ENCODE data around the gene LRRC8D.
"Not testable (repeated sequence)": the region's sequence is repeated elsewhere in the genome, so short reads cannot be mapped to it uniquely, and the experiment has no call there.

Gene LRRC8D

DNA sequence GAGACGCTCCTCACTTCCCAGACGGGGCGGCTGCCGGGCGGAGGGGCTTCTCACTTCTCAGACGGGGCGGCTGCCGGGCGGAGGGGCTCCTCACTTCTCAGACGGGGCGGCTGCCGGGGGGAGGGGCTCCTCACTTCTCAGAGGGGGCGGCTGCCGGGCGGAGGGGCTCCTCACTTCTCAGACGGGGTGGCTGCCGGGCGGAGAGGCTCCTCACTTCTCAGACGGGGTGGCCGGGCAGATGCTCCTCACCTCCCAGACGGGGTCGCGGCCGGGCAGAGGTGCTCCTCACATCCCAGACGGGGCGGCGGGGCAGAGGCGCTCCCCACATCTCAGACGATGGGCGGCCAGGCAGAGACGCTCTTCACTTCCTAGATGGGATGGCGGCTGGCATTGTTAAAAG, 23.0 kb upstream of the LRRC8D start:
- H3K36me3 Mint-ChIP-seq (ENCODE audit: insufficient read depth); H3K9me3 Mint-ChIP-seq; H3K27me3 Mint-ChIP-seq; H3K4me3 Mint-ChIP-seq; H3K27ac Mint-ChIP-seq; DNase-seq; ATAC-seq (replicated peaks); H3K4me1 Mint-ChIP-seq (ENCODE audit: low read depth in 2 of 2): not testable (repeated sequence)

DNA sequence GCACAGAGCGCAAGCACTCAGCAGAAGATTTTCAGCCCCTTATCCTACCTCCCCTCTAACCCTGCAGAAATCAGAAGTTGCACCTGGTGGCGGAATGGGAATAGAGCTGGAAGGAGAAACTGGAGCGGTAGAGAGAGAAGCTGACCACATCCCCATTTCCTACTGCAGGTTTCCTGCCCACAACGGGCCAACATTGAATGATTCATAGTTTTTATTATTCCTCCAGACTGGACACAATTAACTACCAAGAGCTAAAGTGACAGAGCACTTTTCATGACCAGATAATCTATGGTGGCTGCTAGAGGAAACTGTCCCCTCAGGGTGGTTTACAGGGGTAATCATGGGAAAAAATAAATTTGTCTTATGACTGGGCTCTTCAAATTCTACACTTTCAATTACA, 21.3 kb upstream of the LRRC8D start:
- H3K36me3 Mint-ChIP-seq (ENCODE audit: insufficient read depth), result no peaks in the 10 kb centered on the region
- DNase-seq (no peak), ATAC-seq (replicated peaks) (no peak)
- H3K4me3 Mint-ChIP-seq, result no peak overlapping the region
- H3K9me3 Mint-ChIP-seq, result no peaks in the 10 kb centered on the region
- no peaks in the 10 kb centered on the region for H3K27me3 Mint-ChIP-seq
- no peaks in the 10 kb centered on the region for H3K4me1 Mint-ChIP-seq (ENCODE audit: low read depth in 2 of 2)
- H3K27ac Mint-ChIP-seq, result no peak overlapping the region

DNA sequence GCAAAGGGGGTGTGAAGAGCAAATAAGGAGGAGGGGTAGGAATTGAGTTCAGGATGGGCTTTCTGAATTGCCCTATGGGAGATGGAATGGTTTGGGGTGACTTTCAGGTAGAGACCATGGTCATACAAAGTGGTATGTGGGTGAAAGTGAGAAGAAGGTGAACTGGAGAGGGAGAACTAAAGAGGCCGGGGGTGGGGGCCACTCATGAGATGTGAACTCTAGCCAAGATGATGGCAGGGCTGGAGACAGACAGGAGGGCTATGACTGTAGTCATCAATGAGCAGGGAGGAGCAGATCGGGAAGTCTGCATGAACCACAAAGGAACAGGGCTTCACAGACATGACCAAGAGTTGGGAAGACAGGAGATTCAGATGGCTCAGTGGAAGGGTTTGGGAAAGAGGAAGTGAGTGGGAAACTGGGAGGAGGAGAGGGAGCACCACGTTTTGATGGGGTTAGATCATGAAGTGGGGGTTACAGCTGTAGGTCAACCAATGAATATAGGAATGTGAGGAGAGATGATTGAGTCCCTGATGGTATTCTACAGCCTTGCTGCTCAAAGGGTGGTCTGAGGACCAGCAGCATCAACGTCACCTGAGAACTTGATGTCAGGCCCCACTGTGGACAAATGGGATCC, 20.7 kb upstream of the LRRC8D start:
- DNase-seq, result no peak
- ATAC-seq (replicated peaks), result no peak
- H3K4me3 Mint-ChIP-seq, result no peak overlapping the region
- H3K27ac Mint-ChIP-seq, result no peak overlapping the region
- H3K27me3 Mint-ChIP-seq, result no peaks in the 10 kb centered on the region
- H3K36me3 Mint-ChIP-seq (ENCODE audit: insufficient read depth), result no peaks in the 10 kb centered on the region
- H3K9me3 Mint-ChIP-seq, result no peaks in the 10 kb centered on the region
- H3K4me1 Mint-ChIP-seq (ENCODE audit: low read depth in 2 of 2), result no peaks in the 10 kb centered on the region

DNA sequence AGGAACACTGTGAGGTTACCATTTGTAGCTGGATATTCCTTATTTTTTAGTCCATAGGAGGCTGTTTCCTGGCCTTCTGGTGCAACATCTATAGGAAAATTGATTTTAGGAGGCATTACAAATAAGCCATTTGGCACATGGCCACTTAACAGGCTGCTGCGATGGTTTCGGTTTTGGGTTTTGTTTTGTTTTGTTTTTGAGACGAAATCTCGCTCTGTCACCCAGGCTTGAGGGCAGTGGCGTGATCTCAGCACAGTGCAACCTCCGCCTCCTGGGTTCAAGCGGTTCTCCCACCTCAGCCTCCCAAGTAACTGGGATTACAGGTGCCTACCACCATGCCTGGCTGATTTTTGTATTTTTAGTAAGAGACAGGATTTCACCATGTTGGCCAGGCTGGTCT, 20.1 kb upstream of the LRRC8D start:
- Mint-ChIP-seq H3K4me3 (no peak overlapping the region), H3K27ac (no peak overlapping the region), H3K27me3 (no peaks in the 10 kb centered on the region), H3K9me3 (no peaks in the 10 kb centered on the region), H3K36me3 (ENCODE audit: insufficient read depth) (no peaks in the 10 kb centered on the region), H3K4me1 (ENCODE audit: low read depth in 2 of 2) (no peaks in the 10 kb centered on the region)
- DNase-seq (no peak), ATAC-seq (replicated peaks) (no peak)

DNA sequence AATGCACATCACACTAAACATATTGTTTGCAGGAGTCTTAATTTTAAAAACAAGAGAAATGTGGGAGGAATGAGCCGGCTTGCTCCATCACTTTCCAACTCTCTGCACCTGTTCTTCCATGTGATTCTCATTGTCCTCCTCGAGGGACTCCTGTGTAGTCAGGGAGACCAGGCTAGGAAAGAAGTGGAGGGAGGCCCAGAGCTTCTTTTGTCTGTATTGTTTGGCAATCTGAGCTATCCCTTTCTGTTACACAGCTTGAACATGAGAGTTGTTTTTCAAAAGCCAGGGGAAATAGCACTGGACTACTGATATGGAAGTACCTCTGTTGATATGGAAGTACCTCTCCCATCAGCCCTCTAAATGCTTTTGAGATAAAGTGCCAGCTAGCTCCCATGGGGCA, 18.8 kb upstream of the LRRC8D start:
- no peak for DNase-seq
- H3K27me3 Mint-ChIP-seq, result no peaks in the 10 kb centered on the region
- no peaks in the 10 kb centered on the region for H3K9me3 Mint-ChIP-seq
- ATAC-seq (replicated peaks), result no peak
- H3K4me3 Mint-ChIP-seq, result no peak overlapping the region
- no peaks in the 10 kb centered on the region for H3K36me3 Mint-ChIP-seq (ENCODE audit: insufficient read depth)
- no peak overlapping the region for H3K27ac Mint-ChIP-seq
- H3K4me1 Mint-ChIP-seq (ENCODE audit: low read depth in 2 of 2), result no peaks in the 10 kb centered on the region

DNA sequence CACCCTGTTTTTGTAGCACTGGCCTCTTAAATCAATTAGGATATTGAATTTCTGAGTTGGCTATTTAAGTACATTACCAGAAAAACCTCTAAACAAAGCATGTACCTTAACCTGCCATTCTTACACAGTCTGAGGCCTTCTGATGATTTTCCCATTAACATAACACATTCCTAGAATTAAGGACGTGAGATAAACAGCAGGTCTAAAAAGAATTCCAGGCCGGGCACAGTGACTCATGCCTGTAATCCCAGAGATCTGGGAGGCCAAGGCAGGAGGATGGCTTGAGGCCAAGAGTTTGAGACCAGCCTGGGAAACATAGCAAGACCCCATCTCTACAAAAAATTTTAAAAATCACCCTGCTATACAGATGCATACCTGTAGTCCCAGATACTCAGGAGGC, 18.0 kb upstream of the LRRC8D start:
- DNase-seq (no peak), ATAC-seq (replicated peaks) (no peak)
- Mint-ChIP-seq H3K36me3 (ENCODE audit: insufficient read depth) (no peaks in the 10 kb centered on the region), H3K4me1 (ENCODE audit: low read depth in 2 of 2) (no peaks in the 10 kb centered on the region), H3K27me3 (no peaks in the 10 kb centered on the region), H3K9me3 (no peaks in the 10 kb centered on the region), H3K27ac (no peak overlapping the region), H3K4me3 (no peak overlapping the region)

DNA sequence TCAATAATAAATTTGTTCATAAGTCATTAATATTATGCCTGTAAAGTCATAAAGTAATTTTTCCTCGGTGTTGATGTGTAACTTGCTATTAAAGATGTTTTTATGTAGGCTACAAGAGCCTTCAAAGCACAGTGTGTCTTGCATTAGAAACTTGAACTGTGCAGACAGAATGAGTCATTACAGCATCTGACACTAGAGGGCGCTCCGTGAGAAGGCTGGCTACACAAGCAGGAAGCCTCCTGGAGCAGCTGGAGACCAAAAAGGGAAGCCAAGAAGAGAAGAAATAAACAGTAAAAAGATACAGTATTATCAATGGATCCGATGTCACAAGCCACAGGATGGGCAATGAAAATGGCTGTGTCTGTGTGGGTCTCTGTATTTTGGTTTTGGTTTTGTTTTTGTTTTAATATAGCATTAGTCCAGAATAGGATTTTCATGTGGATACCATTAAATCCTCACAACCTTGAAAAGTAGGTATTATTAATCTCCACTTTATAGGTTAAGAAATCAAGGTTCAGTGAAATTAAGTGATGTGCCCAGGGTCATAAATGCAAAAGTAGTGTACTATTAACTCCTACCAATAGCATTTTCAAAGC, 16.1 kb upstream of the LRRC8D start:
- Mint-ChIP-seq H3K4me3 (no peak overlapping the region), H3K36me3 (ENCODE audit: insufficient read depth) (no peaks in the 10 kb centered on the region), H3K27ac (no peak overlapping the region), H3K27me3 (peaks cover 6% of the 10 kb centered on the region in 2 donors), H3K9me3 (no peaks in the 10 kb centered on the region), H3K4me1 (ENCODE audit: low read depth in 2 of 2) (no peaks in the 10 kb centered on the region)
- DNase-seq (peak; percentile 82 to 85 (median 82)), ATAC-seq (replicated peaks) (peak; percentile 95)

DNA sequence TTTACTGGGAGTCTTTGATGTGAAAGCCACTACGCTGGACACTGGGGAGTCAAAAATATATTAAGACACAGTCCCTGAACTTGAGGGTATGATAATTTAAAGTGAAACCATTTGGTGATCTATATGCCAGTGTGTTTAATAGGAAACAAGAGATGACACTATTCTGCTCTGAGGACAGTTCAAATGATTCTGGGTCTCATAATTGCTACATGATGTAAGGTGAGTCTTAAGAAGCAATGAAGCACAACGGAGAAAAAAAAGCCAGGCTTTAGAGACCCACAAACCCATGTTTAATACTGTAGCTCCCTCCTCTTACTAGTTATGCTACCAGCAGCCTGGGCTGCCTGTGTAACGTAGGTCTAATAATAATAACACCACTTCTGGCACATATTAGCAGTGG, 14.2 kb upstream of the LRRC8D start:
- Mint-ChIP-seq H3K9me3 (no peaks in the 10 kb centered on the region), H3K4me1 (ENCODE audit: low read depth in 2 of 2) (no peaks in the 10 kb centered on the region), H3K36me3 (ENCODE audit: insufficient read depth) (no peaks in the 10 kb centered on the region), H3K4me3 (no peak overlapping the region), H3K27ac (no peak overlapping the region), H3K27me3 (peaks cover 13 to 14% of the 10 kb centered on the region in 2 donors)
- ATAC-seq (replicated peaks), result no peak
- DNase-seq, result no peak

DNA sequence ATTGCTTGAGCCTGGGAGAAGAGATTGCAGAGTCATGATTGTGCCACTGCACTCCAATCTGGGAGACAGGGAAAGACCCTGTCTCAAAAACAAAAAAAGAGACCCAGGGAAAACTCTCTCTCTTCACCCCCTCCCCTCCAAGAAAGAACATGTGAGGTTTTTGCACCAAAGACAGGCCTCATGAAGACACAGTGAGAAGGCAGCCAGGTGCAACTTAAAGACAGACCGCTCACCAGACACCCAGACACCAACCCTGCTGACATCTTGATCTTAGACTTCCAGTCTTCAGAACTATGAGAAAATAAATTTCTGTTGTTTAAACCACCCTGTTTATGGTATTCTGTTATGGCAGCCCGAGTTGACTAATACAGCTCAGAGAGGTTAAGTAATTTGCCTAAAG, 13.3 kb upstream of the LRRC8D start:
- Mint-ChIP-seq H3K9me3 (no peaks in the 10 kb centered on the region), H3K27me3 (peaks cover 22% of the 10 kb centered on the region in 2 donors), H3K4me3 (no peak overlapping the region), H3K4me1 (ENCODE audit: low read depth in 2 of 2) (no peaks in the 10 kb centered on the region), H3K36me3 (ENCODE audit: insufficient read depth) (no peaks in the 10 kb centered on the region), H3K27ac (no peak overlapping the region)
- no peak for ATAC-seq (replicated peaks)
- DNase-seq, result no peak

DNA sequence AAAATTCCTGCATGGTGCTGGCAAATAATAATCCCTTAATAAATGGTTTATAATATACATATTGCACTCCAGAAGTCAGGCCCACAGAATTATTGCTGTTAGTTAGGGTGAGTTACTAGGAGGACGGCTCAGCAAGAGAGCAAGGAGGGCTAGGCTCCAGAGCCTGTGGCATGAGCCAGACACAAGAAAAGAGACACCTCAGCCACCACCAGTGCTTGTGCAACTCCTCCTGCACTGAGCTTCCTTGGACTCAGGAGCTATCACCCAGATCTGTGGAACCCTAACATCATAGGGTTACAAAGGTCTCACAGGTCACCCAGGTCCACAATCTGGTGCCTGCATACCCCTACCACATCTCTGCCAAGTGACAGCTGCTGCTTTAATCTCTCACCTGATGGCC, 12.8 kb upstream of the LRRC8D start:
- no peak for DNase-seq
- no peaks in the 10 kb centered on the region for H3K36me3 Mint-ChIP-seq (ENCODE audit: insufficient read depth)
- H3K27me3 Mint-ChIP-seq, result peaks cover 26% of the 10 kb centered on the region in 2 donors
- no peak overlapping the region for H3K27ac Mint-ChIP-seq
- no peak overlapping the region for H3K4me3 Mint-ChIP-seq
- no peaks in the 10 kb centered on the region for H3K9me3 Mint-ChIP-seq
- H3K4me1 Mint-ChIP-seq (ENCODE audit: low read depth in 2 of 2), result no peaks in the 10 kb centered on the region
- ATAC-seq (replicated peaks), result no peak

DNA sequence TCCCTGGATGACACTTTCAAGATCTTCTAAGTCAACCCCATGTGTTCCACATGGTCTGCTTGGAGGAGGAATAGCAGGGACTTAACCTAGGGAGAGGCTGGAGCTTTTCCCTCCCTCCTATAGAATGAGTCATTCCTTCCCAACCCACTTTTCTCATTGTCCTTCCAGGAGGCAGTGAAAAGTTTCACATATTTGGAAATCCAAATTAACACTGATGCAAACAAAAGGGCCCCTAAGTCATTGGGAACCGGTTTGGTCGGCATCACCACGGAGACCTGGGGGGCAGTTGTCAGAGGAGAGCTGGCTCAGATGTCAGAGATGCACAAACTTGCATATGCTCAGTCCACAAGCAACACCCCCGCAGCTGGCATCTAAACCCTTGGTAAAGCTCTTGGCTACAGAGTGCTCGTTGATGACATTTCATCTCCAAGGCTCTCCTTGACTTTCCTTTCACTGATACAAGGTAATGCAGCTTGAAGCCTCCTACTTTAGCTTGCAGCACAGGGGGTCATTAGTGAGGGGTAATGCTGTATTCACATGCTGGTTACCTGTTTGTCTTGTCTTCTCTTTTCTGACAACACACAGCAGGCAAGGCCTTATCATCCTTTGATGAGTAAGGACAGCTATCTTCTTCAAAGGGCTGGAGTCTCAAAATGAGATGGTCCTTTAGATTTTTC, 12.3 kb upstream of the LRRC8D start:
- no peak for ATAC-seq (replicated peaks)
- H3K9me3 Mint-ChIP-seq, result no peaks in the 10 kb centered on the region
- H3K36me3 Mint-ChIP-seq (ENCODE audit: insufficient read depth), result no peaks in the 10 kb centered on the region
- no peaks in the 10 kb centered on the region for H3K4me1 Mint-ChIP-seq (ENCODE audit: low read depth in 2 of 2)
- no peak for DNase-seq
- H3K4me3 Mint-ChIP-seq, result no peak overlapping the region
- H3K27me3 Mint-ChIP-seq, result peaks cover 29 to 30% of the 10 kb centered on the region in 2 donors
- no peak overlapping the region for H3K27ac Mint-ChIP-seq

DNA sequence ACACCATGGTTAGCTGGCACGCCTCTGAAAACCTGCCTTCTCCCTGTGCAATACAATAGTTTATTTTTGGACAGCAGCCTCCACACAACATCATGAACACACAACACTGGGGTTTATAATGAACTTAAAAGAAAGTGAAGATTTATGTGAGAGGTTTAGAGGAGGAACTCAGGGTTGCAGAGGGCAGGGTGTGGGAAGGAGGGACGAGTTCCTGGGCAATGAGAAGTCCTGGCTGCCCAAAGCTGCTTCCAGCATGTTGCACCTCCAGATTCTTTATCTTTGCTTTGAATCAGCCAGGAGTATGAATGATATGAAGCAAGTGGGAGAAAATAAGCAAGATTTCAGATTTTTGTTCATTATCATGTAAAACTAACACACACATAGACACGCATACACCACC, 11.3 kb upstream of the LRRC8D start:
- DNase-seq, result no peak
- Mint-ChIP-seq H3K4me3 (no peak overlapping the region), H3K36me3 (ENCODE audit: insufficient read depth) (no peaks in the 10 kb centered on the region), H3K9me3 (no peaks in the 10 kb centered on the region), H3K27me3 (peaks cover 32 to 36% of the 10 kb centered on the region in 2 donors), H3K4me1 (ENCODE audit: low read depth in 2 of 2) (no peaks in the 10 kb centered on the region), H3K27ac (no peak overlapping the region)
- no peak for ATAC-seq (replicated peaks)

DNA sequence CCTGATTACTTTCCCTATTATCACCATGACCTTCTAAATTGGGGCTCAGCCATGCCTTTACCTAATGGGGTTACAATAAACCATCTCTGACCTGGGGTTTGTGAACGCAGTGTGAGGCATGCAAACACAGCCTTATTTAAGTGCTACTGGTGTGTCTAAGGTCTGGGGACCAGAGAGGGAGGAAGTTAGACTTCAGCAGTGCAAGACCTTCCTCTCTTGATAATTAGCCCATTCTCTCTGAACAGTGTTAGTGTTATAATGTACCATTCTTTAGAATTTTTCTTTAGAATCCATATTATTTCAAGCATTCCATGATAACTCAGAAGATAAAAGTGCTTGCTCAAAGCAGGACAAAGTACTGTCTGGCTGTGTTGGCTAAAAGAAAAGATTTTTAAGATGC, 10.5 kb upstream of the LRRC8D start:
- no peaks in the 10 kb centered on the region for H3K9me3 Mint-ChIP-seq
- ATAC-seq (replicated peaks) (no peak), DNase-seq (no peak)
- no peaks in the 10 kb centered on the region for H3K4me1 Mint-ChIP-seq (ENCODE audit: low read depth in 2 of 2)
- H3K36me3 Mint-ChIP-seq (ENCODE audit: insufficient read depth), result no peaks in the 10 kb centered on the region
- no peak overlapping the region for H3K27ac Mint-ChIP-seq
- peaks cover 39 to 43% of the 10 kb centered on the region in 2 donors for H3K27me3 Mint-ChIP-seq
- no peak overlapping the region for H3K4me3 Mint-ChIP-seq

DNA sequence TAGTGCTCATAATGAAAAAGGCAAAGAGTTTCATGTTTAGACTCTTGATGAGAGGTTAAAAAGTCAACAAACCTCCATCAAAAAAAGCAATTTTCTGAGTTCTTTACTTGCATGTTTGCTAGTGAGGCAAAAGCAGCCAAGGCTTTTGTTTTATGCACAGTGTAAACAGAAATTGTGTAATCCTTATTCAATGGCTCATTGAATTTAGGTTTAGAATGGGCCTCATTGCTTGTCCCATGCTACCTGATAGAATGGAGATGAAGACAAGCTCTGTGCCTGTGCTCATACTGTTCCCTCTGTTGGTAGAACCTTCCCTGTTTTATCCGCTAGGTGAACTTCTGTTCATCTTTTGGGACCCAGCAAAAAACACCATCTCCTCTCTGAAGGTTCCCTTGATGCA, 10.0 kb upstream of the LRRC8D start:
- Mint-ChIP-seq H3K36me3 (ENCODE audit: insufficient read depth) (no peaks in the 10 kb centered on the region), H3K9me3 (no peaks in the 10 kb centered on the region), H3K27ac (no peak overlapping the region), H3K4me1 (ENCODE audit: low read depth in 2 of 2) (peaks cover 1 to 3% of the 10 kb centered on the region in 2 donors), H3K4me3 (no peak overlapping the region), H3K27me3 (peaks cover 39 to 46% of the 10 kb centered on the region in 2 donors)
- DNase-seq (no peak), ATAC-seq (replicated peaks) (no peak)

Measured in effector memory CD8-positive, alpha-beta T cell (primary cell).